ENCODE measurements around the gene VWA8.

DNA sequence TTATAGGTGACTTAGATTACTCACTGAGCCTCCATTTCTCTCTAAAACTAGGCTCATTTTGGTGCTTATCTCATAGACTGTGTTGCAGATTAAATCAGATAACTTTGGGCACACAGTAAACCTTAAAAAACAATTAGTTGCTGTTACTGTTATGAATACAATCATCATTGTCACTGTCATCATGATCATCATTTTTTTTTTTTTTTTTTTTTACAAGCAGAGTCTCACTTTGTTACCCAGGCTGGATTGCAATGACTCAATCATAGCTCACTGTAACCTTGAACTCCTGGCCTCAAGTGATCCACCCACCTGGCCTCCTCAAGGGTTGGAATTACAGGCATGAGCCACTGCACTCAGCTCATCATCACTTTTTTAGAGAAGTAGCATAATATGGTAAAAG is 60.0 kb downstream of the VWA8 start:
- TF ChIP-seq, protein P1, sequence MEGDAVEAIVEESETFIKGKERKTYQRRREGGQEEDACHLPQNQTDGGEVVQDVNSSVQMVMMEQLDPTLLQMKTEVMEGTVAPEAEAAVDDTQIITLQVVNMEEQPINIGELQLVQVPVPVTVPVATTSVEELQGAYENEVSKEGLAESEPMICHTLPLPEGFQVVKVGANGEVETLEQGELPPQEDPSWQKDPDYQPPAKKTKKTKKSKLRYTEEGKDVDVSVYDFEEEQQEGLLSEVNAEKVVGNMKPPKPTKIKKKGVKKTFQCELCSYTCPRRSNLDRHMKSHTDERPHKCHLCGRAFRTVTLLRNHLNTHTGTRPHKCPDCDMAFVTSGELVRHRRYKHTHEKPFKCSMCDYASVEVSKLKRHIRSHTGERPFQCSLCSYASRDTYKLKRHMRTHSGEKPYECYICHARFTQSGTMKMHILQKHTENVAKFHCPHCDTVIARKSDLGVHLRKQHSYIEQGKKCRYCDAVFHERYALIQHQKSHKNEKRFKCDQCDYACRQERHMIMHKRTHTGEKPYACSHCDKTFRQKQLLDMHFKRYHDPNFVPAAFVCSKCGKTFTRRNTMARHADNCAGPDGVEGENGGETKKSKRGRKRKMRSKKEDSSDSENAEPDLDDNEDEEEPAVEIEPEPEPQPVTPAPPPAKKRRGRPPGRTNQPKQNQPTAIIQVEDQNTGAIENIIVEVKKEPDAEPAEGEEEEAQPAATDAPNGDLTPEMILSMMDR (IDR thresholded peaks at IDR 0.05) = no peak
- TF ChIP-seq FOXJ3 (CRISPR knock-in tag; IDR thresholded peaks at IDR 0.05) (no peak), RFX5 (IDR thresholded peaks at IDR 0.05; ENCODE audit: low read length) (no peak), EP300 (IDR thresholded peaks at IDR 0.05; ENCODE audit: borderline replicate concordance in 1 of 2, low read depth in 1 of 2, low read length in 1 of 2) (no peak), FOSL2 (IDR thresholded peaks at IDR 0.05; ENCODE audit: borderline replicate concordance, low read depth) (no peak), JUND (IDR thresholded peaks at IDR 0.05) (no peak), SMC3 (IDR thresholded peaks at IDR 0.05; ENCODE audit: low read depth, low read length) (no peak), NRF1 (IDR thresholded peaks at IDR 0.05; ENCODE audit: low read depth, low read length) (no peak), MXI1 (IDR thresholded peaks at IDR 0.05; ENCODE audit: low read depth, low read length) (no peak), TEAD4 (IDR thresholded peaks at IDR 0.05; ENCODE audit: borderline replicate concordance, insufficient read depth) (no peak)
- TF ChIP-seq, protein P2, sequence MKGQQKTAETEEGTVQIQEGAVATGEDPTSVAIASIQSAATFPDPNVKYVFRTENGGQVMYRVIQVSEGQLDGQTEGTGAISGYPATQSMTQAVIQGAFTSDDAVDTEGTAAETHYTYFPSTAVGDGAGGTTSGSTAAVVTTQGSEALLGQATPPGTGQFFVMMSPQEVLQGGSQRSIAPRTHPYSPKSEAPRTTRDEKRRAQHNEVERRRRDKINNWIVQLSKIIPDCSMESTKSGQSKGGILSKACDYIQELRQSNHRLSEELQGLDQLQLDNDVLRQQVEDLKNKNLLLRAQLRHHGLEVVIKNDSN (IDR thresholded peaks at IDR 0.05; ENCODE audit: borderline replicate concordance, low read depth) = no peak
- TF ChIP-seq, protein P3, sequence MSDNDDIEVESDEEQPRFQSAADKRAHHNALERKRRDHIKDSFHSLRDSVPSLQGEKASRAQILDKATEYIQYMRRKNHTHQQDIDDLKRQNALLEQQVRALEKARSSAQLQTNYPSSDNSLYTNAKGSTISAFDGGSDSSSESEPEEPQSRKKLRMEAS (IDR thresholded peaks at IDR 0.05; ENCODE audit: low read depth) = no peak
